Keratinocyte (primary cell): ENCODE data around the gene RPL23. TPM values are rescaled to one million over a fixed set of nuclear protein-coding genes. Genes with fewer than 3 reads are reported as not detected.

ENCODE experiments used
- DNase-seq: peaks from one replicate; pipeline ENCODE4 v3.0.0-alpha.2; 2011; ENCODE audit warnings: low read depth, missing footprints, low spot score
- FAIRE-seq: peaks from 2 replicates; lab custom pipeline; 2011; peaks lifted over from hg19 to GRCh38; lab: Jason Lieb, UNC
- H2AFZ ChIP-seq: 2 replicates; pipeline ENCODE4 v1.6.0; 2012; ENCODE audit warnings: low read length, control low read depth, inconsistent platforms; ENCODE audit not compliant: control insufficient read depth
- H3K27ac ChIP-seq: 2 replicates; pipeline ENCODE4 v1.5.1; 2011; ENCODE audit warnings: low read length; ENCODE audit not compliant: control insufficient read depth, insufficient read depth
- H3K27me3 ChIP-seq: 3 replicates; pipeline ENCODE4 v1.6.0; 2011; ENCODE audit warnings: low read length; ENCODE audit not compliant: control insufficient read depth, insufficient read depth; ENCODE audit errors: extremely low read depth
- H3K36me3 ChIP-seq, 2 experiments: 2 replicates in 1 of 2; 3 replicates in 1 of 2; pipeline ENCODE4 v1.5.1; 2011; ENCODE audit warnings: low read length in 2 of 2, mild to moderate bottlenecking in 1 of 2; ENCODE audit not compliant: control insufficient read depth in 2 of 2, insufficient read depth in 2 of 2; ENCODE audit errors: extremely low read depth in 1 of 2
- H3K4me1 ChIP-seq: 3 replicates; pipeline ENCODE4 v1.5.1; 2011; ENCODE audit warnings: low read length; ENCODE audit not compliant: control insufficient read depth, insufficient read depth; ENCODE audit errors: extremely low read depth
- H3K4me2 ChIP-seq: 3 replicates; pipeline ENCODE4 v1.6.0; 2011; ENCODE audit warnings: low read depth, low read length; ENCODE audit not compliant: control insufficient read depth, insufficient read depth; ENCODE audit errors: extremely low read depth
- H3K4me3 ChIP-seq, 3 experiments: fragments of 200-600 bp in 1 of 3; sonication (generic) in 1 of 3; 2 replicates in 2 of 3; 3 replicates in 1 of 3; pipeline ENCODE4 v1.5.1; 2011 to 2016; ENCODE audit warnings: low read length in 3 of 3, mild to moderate bottlenecking in 3 of 3, control low read depth in 2 of 3, inconsistent platforms in 1 of 3, low read depth in 1 of 3, mixed read lengths in 1 of 3, mixed run types in 1 of 3, moderate library complexity in 1 of 3; ENCODE audit not compliant: control insufficient read depth in 2 of 3, insufficient read depth in 2 of 3; ENCODE audit errors: extremely low read depth in 1 of 3
- H3K79me2 ChIP-seq: 2 replicates; pipeline ENCODE4 v1.6.0; 2012; ENCODE audit warnings: low read length; ENCODE audit not compliant: control insufficient read depth, insufficient read depth
- H3K9ac ChIP-seq: 3 replicates; pipeline ENCODE4 v1.6.0; 2011; ENCODE audit warnings: low read length; ENCODE audit not compliant: control insufficient read depth, insufficient read depth; ENCODE audit errors: extremely low read depth
- H3K9me1 ChIP-seq: 3 replicates; pipeline ENCODE4 v1.6.0; 2011; ENCODE audit warnings: low read length; ENCODE audit not compliant: control insufficient read depth, insufficient read depth; ENCODE audit errors: extremely low read depth
- H3K9me3 ChIP-seq: 2 replicates; pipeline ENCODE4 v1.5.1; 2012; ENCODE audit warnings: low read depth, low read length; ENCODE audit not compliant: control insufficient read depth
- H4K20me1 ChIP-seq: 3 replicates; pipeline ENCODE4 v1.6.0; 2011; ENCODE audit warnings: low read length; ENCODE audit not compliant: control insufficient read depth, insufficient read depth; ENCODE audit errors: extremely low read depth
- CTCF ChIP-seq, 3 experiments: IDR thresholded peaks in 1 of 3; conservative IDR thresholded peaks in 1 of 3; optimal IDR thresholded peaks in 1 of 3; 2 replicates in 2 of 3; 3 replicates in 1 of 3; pipeline versions ENCODE3 to v1.5.1; 2011; ENCODE audit warnings: low read length in 3 of 3, mild to moderate bottlenecking in 3 of 3, moderate library complexity in 2 of 3, control low read depth in 1 of 3, inconsistent platforms in 1 of 3; ENCODE audit not compliant: insufficient read depth in 2 of 3; ENCODE audit errors: extremely low read depth in 1 of 3
- EZH2 ChIP-seq: IDR thresholded peaks from one replicate; pipeline ENCODE4 v1.6.1; 2012; ENCODE audit warnings: inconsistent platforms, mild to moderate bottlenecking, low read length, moderate library complexity
- dilution Hi-C: fragments of 300-500 bp; cut with MboI; formaldehyde crosslinking; loops from one replicate; pipeline ENCODE4 v1.7.0; 2020; ENCODE audit warnings: low sequenced_read_pairs; ENCODE audit not compliant: extremely low pct_ligation_motif_present
- polyA plus RNA-seq, 5 experiments: library from polyadenylated mRNA; depleted of rRNA in 3 of 5; stranded (reverse) in 3 of 5; stranded (forward) in 1 of 5; unstranded in 1 of 5; fragments of >200 nt; gene quantifications; 1 replicate in 1 of 5; 2 replicates in 3 of 5; 3 replicates in 1 of 5; pipeline versions ENCODE4 v1.2.1 to v1.2.3, GENCODE V29; 2011 to 2012; ENCODE audit warnings: missing spikeins in 2 of 5, low read depth in 1 of 5, low replicate concordance in 1 of 5

The RPL23 gene
- polyA plus RNA-seq, 1 donor (not counting 4 experiments of a cell fraction or from before 2014, with no cell fraction given): 2,966 TPM

GRCh38 chr17:38815576-38816193 lies 37.8 kb downstream of the RPL23 start:
- H3K27me3 ChIP-seq: no peaks in the 10 kb centered on the region
- no peak overlapping the region for H2AFZ ChIP-seq
- H3K4me2 ChIP-seq: no peak overlapping the region
- no peak overlapping the region for H3K27ac ChIP-seq
- no peaks in the 10 kb centered on the region for H3K9me3 ChIP-seq
- no peak for FAIRE-seq
- no peak for DNase-seq
- H3K9me1 ChIP-seq: no peaks in the 10 kb centered on the region
- H3K4me1 ChIP-seq: no peaks in the 10 kb centered on the region
- H3K4me3 ChIP-seq: no peak overlapping the region
- dilution Hi-C loops: no loop called here
- H3K36me3 ChIP-seq: peaks cover 8 to 21% of the 10 kb centered on the region in 2 experiments
- H3K9ac ChIP-seq: no peak overlapping the region
- peaks cover 14% of the 10 kb centered on the region for H3K79me2 ChIP-seq
- H4K20me1 ChIP-seq: no peaks in the 10 kb centered on the region
- TF ChIP-seq EZH2 (no peak), CTCF (optimal IDR thresholded peaks at IDR 0.05 in 1 of 3, IDR thresholded peaks at IDR 0.05 in 1 of 3, conservative IDR thresholded peaks at IDR 0.05 in 1 of 3; ENCODE audit: extremely low read depth in 1 of 3, insufficient read depth in 2 of 3, low read length in 3 of 3) (peak; percentile 15 to 57 (median 24))

- dilution Hi-C loops: no loop called here
- no peak overlapping the region for H2AFZ ChIP-seq
- no peaks in the 10 kb centered on the region for H4K20me1 ChIP-seq
- H3K4me3 ChIP-seq: no peak overlapping the region
- H3K27ac ChIP-seq: no peak overlapping the region
- H3K9me3 ChIP-seq: no peaks in the 10 kb centered on the region
- H3K36me3 ChIP-seq: peaks cover 19 to 32% of the 10 kb centered on the region in 2 experiments
- no peaks in the 10 kb centered on the region for H3K9me1 ChIP-seq
- DNase-seq (no peak), FAIRE-seq (no peak)
- TF ChIP-seq CTCF (optimal IDR thresholded peaks at IDR 0.05 in 1 of 3, IDR thresholded peaks at IDR 0.05 in 1 of 3, conservative IDR thresholded peaks at IDR 0.05 in 1 of 3; ENCODE audit: extremely low read depth in 1 of 3, insufficient read depth in 2 of 3, low read length in 3 of 3) (no peak), EZH2 (no peak)
- H3K79me2 ChIP-seq: no peaks in the 10 kb centered on the region
- H3K27me3 ChIP-seq: no peaks in the 10 kb centered on the region
- no peak overlapping the region for H3K4me2 ChIP-seq
- no peaks in the 10 kb centered on the region for H3K4me1 ChIP-seq
- no peak overlapping the region for H3K9ac ChIP-seq
Measured at GRCh38 chr17:38809828-38810227, 43.7 kb downstream of the RPL23 start.
